LHCN-M2 (cell line): Measurements from ENCODE around the gene MYZAP. TPM values are rescaled to one million over a fixed set of nuclear protein-coding genes. Genes with fewer than 3 reads are reported as not detected.

Experiments
- total RNA-seq: library from RNA; depleted of rRNA; stranded (reverse); fragments of >200 nt; gene quantifications from 2 replicates; pipeline ENCODE4 v1.2.3, GENCODE V29; 2014; rRNA removed

MYZAP gene
- total RNA-seq, 1 experiment from 2014 or later = 0.06 TPM

Other genes with a start within 250 kb of the MYZAP start
- 2.0 and 2.2 TPM in 2 replicates for gene CGNL1, start 215.4 kb upstream of the MYZAP start, total RNA-seq
- gene POLR2M, start 114.8 kb downstream of the MYZAP start, total RNA-seq = 38.5 and 169 TPM in 2 replicates